Activated CD8-positive, alpha-beta memory T cell treated with anti-CD3 and anti-CD28 coated beads, Interleukin-2, amount 50 U/mL, for 24 hours (primary cell): ENCODE measurements around the gene TMEM237.
"Not testable (repeated sequence)": the region's sequence is repeated elsewhere in the genome, so short reads cannot be mapped to it uniquely, and the experiment has no call there.

Experiments used
- DNase-seq: peaks from one replicate; pipeline ENCODE4 v3.0.0-alpha.2; 2020; ENCODE audit errors: extremely low read depth

The TMEM237 gene, protein sequence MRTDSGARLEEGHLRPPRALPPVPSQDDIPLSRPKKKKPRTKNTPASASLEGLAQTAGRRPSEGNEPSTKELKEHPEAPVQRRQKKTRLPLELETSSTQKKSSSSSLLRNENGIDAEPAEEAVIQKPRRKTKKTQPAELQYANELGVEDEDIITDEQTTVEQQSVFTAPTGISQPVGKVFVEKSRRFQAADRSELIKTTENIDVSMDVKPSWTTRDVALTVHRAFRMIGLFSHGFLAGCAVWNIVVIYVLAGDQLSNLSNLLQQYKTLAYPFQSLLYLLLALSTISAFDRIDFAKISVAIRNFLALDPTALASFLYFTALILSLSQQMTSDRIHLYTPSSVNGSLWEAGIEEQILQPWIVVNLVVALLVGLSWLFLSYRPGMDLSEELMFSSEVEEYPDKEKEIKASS

DNA sequence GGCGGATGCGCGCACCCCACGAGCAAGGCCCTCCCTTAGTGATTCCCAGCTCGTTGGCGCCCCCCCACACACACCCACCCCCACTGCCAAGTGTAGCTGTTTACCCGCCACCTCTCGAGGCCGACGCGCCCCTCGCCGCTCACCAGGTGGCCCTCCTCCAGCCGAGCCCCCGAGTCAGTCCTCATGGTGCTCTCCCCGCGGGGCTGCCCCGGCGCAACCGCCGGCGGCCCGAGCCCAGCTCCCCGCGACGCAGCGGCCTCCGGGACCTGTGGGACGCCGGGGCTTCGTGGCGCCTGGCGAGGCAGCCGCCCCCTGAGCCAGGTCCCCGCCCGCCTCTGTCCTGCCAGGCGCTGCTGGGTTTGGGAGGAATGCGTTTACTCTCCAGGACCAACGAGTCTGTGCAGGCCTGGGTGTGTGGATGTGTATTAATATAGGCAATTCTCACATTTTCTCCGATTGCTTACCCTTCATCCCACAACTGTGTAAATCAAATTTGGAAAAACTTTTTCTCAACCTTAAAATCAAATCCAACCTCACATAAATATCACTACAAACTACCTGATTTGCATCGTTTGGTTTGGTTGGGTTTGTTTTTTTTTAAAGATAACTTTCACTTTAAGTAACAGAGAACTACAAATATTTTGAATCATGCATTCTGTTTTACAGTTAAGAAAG lies at the start of gene TMEM237:
Gene TMEM237, minus strand, starts transcription at position 288 of the 675 bp plus-strand sequence. Its CDS starts 103 bp downstream, at position 185.
- no peak for DNase-seq

GRCh38 chr2:201685156-201685555 lies 41.9 kb upstream of the TMEM237 start:
- DNase-seq, result no peak

- no peak for DNase-seq
These were observed 37.4 kb upstream of the TMEM237 start for GRCh38 chr2:201680743-201681142.

- DNase-seq, result no peak
These were observed 35.1 kb upstream of the TMEM237 start for GRCh38 chr2:201678401-201678800.

GRCh38 chr2:201675454-201675853 lies 32.2 kb upstream of the TMEM237 start:
- no peak for DNase-seq

DNA sequence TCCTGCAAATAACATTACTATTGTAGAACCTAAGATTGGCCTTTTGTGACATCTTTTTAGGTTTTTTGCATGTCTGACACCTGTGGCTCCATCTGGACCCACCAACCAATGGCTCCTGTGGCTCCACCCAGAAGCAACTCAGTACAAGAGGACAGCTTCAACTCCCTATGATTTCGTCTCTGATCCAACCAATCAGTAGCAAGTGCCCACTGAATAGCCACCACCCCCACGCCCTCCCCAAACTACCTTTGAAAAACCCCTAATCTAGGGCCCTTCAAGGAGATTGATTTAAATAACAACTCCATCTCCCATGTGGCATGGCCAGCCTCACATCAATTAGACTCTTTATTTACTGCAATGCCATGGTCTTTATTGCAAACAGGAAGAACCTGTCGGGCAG lies 31.5 kb upstream of the TMEM237 start:
- DNase-seq, result no peak

DNA sequence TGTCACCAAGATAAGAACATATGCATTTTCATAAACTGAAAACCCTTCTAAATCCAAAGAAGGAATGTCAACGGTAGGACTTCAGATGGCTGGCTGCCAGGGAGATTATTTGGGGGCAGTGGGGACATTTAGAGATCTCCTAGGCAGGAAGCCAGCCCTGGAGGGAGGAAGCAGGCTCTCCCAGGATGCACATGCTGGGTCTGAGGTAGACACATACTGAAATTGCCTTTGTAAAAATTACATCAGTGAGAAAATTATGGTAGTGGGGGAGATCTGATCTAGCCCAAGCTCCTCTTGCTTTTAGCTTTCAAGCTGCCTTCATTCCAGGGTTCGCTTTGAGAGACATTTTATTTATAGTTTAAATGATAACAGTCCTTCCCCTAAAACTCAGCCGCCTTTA lies 31.0 kb upstream of the TMEM237 start:
- DNase-seq, result no peak

DNA sequence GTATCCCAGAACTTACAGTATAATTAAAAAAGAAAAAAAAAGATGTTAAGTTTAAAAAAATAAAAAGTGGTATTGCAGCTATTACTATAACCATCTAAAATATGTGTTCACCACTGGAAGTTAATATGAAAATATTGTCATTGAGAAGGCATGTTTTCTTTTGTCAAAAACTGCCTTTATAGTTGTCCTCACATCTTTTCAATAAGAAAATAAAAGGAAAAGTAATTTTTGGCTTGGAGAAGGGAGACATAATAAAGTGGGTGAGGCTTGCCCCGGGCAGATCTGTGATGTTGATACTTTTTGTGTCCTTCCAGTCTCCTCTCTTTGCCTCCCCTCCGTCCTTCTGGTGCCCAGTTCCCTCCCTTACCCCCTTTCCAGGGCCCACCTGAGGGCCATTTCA lies 30.2 kb upstream of the TMEM237 start:
- no peak for DNase-seq

- not testable (repeated sequence) for DNase-seq
These were observed 27.9 kb upstream of the TMEM237 start for GRCh38 chr2:201671205-201671604.

DNA sequence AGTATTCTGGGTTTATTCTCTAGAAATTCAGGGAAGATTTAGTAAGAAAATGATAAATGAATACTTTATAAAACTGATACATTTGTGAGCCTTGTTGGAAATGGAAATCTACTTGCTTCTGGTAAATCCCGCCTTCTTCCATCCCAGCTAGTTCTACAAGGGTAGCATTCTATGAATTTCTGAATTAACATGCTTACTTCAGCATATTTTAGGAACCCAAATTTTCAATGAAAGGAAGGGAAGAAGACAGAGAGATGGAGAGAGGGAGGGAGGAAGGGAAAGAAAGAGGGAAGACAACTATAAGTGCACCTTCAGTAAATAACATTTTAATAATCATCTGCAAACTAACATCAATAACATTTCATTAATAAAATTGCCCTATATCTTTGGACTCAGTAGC lies 26.6 kb upstream of the TMEM237 start:
- DNase-seq, result no peak

DNA sequence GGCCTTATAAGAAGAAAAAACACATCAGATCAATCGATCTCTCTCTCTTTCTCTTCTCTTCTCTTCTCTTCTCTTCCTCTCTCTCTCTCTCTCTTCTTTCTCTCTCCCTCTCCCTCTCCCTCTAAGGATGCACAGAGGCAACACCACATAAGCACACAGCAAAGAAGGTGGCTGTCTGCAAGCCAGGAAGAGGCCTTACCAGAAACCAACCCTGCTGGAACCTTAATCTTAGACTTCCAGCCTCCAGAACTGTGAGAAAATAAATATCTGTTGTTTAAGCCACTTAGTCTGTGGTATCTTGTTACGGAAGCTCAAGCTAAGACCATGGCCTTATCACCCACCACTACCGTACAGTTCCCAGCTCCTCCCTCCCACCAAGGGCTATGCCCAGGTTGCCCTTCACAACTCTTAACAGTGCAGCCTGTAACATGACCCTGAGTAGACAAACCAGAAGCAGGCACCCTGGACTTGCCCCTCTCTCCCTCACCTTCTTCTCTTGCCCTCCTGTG lies 25.2 kb upstream of the TMEM237 start:
- no peak for DNase-seq

DNA sequence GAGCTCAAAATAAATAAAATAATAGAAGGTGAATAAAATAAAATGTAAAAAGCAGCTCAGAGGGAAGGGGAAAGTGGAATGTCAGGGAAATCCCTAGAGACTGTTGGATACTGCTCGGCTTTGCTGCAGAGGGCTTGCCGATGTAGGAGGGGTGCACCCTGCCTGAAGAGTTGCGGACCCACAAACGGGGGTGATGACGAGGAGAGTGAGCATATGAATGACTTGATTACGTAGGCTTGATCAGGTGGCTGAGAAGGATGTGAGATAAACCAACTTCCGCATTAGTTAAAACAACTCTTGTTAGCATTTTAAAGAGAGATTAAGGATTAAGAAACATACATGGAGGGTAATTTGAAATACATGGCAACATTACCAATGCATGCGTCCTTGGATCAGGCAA lies 21.0 kb upstream of the TMEM237 start:
- DNase-seq, result no peak

GRCh38 chr2:201661366-201661765 lies 18.1 kb upstream of the TMEM237 start:
- no peak for DNase-seq

DNA sequence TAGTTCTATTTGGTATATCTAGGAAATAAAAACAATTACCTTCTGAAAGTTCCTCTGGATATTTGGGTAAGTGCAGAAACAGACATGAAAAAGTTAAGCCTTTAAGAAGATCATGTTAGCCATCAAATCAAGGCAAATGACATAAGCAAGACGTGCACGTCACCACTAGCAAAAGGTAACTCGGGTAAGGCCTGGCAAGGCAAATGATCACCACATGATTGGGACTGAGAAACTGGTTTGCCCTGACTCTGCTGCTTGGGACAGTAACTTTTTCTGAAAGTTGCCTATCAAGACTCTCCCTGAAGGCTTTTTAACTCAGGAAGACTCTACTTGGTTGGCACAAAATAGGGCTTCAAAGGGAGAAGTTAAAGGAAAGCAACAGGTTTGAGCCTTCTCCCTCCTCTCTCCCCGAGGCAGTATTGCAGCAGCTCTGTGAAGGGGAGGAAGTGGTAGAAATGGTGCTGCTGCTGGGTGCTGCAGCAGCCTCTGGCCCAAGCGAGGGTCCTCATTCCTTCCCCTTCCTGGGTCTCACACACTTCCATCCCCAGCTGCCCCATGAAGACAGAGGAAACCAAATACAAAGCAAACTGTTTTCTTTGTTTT lies 17.1 kb upstream of the TMEM237 start:
- DNase-seq, result no peak

GRCh38 chr2:201656740-201657139 lies 13.4 kb upstream of the TMEM237 start:
- no peak for DNase-seq

- DNase-seq, result no peak
These were observed 12.8 kb upstream of the TMEM237 start for GRCh38 chr2:201656102-201656501.

GRCh38 chr2:201654616-201655384 lies 11.5 kb upstream of the TMEM237 start:
- no peak for DNase-seq

DNA sequence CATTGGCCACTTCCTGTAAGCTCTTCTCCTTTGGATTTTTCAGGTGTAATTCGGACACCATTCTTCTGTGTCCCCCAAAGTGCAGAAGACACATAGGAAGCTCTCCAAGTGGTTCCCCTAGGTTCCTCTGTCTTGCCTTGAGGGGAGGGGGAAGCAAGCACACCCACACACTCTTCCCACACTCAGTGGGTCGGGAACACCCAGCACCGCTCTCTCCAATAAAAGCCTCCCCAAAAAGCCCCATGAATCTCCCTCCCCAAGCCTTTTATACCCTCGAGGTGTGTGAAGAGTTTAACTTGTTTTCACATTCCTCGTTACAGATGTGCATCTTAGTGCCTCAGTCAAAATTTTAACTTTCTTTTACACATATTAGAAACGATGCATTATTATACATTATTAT lies 9.9 kb upstream of the TMEM237 start:
- no peak for DNase-seq

DNA sequence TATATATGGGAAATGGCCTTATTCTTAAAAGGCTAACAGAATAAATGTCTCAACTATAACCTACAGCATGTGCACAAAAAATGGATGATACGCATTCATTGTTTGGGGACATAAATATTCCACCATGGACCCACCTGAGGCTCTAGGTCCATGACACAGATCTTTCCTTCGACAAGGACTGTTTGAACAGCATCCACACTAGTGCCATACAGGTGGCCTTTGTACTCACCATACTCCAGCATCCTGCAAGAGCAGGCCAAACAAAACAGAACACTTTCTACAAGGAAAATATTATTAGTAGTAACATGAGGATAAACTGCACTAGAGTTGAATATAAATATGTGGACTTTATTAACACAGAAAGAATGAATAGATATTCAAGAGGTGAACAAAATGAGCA lies 6.1 kb upstream of the TMEM237 start:
- no peak for DNase-seq

DNA sequence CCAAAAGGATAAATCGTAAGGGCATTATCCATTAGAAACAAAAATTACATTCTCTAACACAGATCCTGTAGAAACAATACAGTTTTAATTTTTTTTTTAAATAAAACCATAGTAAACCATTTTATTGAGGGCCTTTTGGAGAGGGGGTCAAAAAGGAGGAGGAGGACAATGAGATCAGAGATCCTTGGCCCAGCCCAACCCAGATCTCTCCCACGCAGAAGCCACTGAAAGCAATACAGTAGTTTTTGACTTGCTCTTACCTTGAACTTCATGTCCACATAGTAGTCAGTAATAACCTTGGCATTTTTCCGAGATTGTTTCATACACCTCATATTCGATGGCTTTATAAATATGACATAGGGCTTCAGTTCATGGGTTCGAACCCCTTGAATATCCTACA lies 4.1 kb upstream of the TMEM237 start:
- no peak for DNase-seq

GRCh38 chr2:201644001-201644400 lies 698 bp upstream of the TMEM237 start:
- no peak for DNase-seq
